KG1 (cell line): ENCODE data around the gene LRRC74B.
"Not testable (repeated sequence)": the region's sequence is repeated elsewhere in the genome, so short reads cannot be mapped to it uniquely, and the experiment has no call there.

Experiments used
- DNase-seq: peaks from one replicate; lab custom pipeline; 2025; lab: John Stamatoyannopoulos, UW

The LRRC74B gene

GRCh38 chr22:21032037-21032867 lies 13.5 kb upstream of the LRRC74B start, which contains the start of gene SLC7A4:
Gene SLC7A4, minus strand, starts transcription at chr22:21032561. Its CDS starts 749 bp downstream, at chr22:21031812.
- DNase-seq: no peak

- no peak for DNase-seq
Measured at GRCh38 chr22:21032868-21033688, 12.7 kb upstream of the LRRC74B start.

- no peak for DNase-seq
Measured at GRCh38 chr22:21033895-21034294, 11.9 kb upstream of the LRRC74B start.

GRCh38 chr22:21034989-21035388 lies 10.8 kb upstream of the LRRC74B start:
- no peak for DNase-seq

- no peak for DNase-seq
Measured at GRCh38 chr22:21038405-21038804, 7.3 kb upstream of the LRRC74B start.

- not testable (repeated sequence) for DNase-seq
Measured at GRCh38 chr22:21039158-21039557, 6.6 kb upstream of the LRRC74B start.

GRCh38 chr22:21041937-21042336 lies 3.8 kb upstream of the LRRC74B start:
- DNase-seq: no peak

GRCh38 chr22:21042978-21043859 lies 2.5 kb upstream of the LRRC74B start:
- DNase-seq: no peak

- DNase-seq: no peak
Measured at GRCh38 chr22:21043860-21044535, 1.7 kb upstream of the LRRC74B start.

GRCh38 chr22:21044931-21045584 lies 688 bp upstream of the LRRC74B start:
- no peak for DNase-seq

- no peak for DNase-seq
Measured at GRCh38 chr22:21047035-21047661, 1.4 kb downstream of the LRRC74B start.

GRCh38 chr22:21047730-21048129 lies 2.0 kb downstream of the LRRC74B start:
- no peak for DNase-seq

GRCh38 chr22:21048448-21048847 lies 2.7 kb downstream of the LRRC74B start:
- not testable (repeated sequence) for DNase-seq

- not testable (repeated sequence) for DNase-seq
Measured at GRCh38 chr22:21048965-21049364, 3.2 kb downstream of the LRRC74B start.

- no peak for DNase-seq
Measured at GRCh38 chr22:21051145-21051830, 5.5 kb downstream of the LRRC74B start.

GRCh38 chr22:21051831-21052400 lies 6.2 kb downstream of the LRRC74B start:
- DNase-seq: no peak

- DNase-seq: no peak
Measured at GRCh38 chr22:21052715-21053459, 7.1 kb downstream of the LRRC74B start.

GRCh38 chr22:21054046-21054713 lies 8.4 kb downstream of the LRRC74B start:
- DNase-seq: no peak
